ENCODE data around the gene ARHGAP4.
A peak's percentile ranks its signal among the peaks of the same experiment; 100 is the strongest.

ARHGAP4 gene

DNA sequence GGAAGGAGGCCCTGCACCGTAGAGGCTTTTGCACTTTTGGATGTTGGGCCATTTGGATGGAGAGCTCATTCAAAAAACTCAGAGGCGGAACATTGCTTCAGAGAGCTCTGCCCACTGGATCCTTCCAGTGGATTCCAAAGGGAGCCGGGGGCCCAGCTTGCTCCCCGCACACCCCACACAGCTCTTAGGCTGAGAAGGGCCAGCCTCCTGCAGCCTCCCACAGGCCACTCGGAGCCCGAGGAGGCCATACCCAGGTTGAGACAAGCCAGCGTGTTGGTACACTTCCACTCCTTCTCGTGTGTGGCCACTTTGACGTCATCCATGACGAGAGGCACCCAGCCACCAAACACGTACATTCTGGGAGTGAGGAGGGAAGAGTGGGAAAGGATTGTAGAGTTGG lies 35.2 kb upstream of the ARHGAP4 start:
- DNase-seq = no peak

GRCh38 chrX:153960786-153961185 lies 34.7 kb upstream of the ARHGAP4 start:
- no peak for DNase-seq

- no peak for DNase-seq
These were observed 34.0 kb upstream of the ARHGAP4 start for GRCh38 chrX:153960077-153960476.

- no peak for DNase-seq
These were observed 33.6 kb upstream of the ARHGAP4 start for GRCh38 chrX:153959649-153960048.

DNA sequence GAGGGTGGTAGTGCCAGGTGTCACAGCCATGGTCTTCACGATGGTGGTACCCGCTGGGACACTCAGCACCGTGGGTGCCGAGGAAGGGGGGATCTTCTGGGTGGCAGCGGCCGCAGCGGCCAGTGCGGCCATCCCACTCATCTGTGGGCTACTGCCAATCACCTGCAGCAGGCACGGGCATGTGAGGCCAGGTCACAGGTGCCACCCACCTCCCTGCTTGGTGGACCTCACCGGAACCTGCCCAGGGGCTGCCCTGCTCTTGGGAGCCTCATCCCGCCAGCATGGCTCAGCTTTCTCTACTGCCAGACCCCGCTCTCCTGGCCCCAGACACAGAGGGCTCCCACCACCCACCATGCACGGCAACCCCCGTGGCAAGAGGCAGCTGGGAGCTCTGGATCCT lies 32.5 kb upstream of the ARHGAP4 start:
- no peak for DNase-seq

DNA sequence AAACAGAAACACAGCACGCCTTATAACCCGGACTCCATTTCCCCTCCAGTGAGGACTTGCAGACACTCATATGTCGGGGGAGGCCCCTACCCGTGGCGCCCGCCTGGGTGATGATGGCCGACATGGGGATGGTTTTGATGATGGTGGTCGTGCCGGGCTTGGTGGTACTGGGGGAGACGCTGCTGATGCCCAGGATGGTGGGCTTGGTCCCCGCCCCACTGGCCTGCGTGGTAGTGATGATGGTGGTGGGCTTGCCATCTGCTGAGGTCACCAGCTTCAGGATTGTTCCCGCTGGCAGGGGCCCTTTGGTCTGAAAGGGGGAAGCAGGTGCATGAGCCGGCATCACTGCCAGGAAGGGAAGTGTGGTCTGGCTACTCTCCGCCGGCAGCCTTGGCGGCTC lies 31.2 kb upstream of the ARHGAP4 start:
- no peak for DNase-seq

DNA sequence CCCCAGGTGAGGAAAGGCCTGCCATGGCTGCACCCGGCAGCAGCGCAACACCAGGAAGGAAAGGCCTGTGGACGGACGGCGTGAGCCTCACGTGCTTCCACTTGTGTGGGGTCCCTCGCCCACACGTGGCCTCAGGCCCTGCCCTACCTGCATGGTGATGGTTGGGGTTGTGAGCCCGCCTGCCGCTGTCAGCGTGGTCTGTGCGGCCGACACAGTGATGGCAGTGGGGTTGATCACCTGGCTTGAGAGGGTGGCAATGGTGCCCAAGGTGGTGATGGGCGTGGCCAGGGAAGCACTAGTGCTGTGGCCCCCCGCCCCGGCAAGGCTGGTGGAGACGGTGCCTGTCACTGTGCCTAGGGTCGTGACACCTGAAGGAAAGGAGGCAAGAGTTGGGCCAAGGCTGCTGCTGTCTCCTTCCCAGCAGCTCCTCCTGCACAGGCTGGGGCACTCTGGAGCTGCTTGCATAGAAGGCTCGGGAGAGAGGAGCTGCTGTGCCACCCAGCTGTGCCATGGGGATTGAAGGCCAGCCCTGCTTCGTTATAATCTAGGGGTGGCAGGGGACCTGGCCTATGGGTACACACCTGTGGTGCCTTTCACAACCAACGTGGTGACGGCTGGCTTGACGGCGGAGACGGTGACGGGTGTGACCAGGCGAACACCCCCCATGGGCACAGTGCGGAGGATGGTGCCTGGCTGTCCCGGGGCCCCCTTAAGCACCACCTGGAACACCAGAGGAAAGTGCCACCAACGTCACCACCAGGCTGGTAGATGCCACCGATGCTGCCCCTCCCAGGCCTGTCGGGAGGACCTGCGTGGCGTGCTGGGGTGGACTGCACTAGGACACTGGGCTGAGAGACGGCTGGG lies 30.2 kb upstream of the ARHGAP4 start:
- no peak for DNase-seq

DNA sequence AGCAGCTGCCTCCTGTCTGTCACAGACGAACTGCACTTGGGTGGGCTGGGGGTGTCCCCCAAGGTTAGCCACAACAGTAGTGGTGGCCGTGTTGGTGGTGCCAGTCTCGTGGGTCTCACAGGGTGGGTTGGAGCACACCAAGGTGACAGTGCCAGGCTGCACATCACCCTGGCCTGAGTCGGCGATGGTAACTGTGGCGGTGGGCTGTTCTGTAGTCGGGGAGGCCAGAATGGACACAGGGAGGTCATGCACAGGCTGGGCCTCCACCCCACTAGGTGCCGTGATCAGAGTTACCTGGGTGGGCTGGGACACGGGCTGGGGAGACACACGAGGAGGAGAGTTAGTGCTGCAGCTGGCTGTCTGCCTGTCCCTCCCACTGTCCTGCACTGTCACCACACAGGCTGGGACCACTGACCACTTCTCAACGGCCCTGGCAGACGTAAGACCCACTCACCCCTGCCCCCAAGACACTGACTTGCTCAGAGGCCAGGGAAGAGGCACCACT lies 29.2 kb upstream of the ARHGAP4 start:
- no peak for DNase-seq

GRCh38 chrX:153954558-153955227 lies 28.6 kb upstream of the ARHGAP4 start:
- DNase-seq = no peak

GRCh38 chrX:153953892-153954557 lies 28.0 kb upstream of the ARHGAP4 start:
- no peak for DNase-seq

DNA sequence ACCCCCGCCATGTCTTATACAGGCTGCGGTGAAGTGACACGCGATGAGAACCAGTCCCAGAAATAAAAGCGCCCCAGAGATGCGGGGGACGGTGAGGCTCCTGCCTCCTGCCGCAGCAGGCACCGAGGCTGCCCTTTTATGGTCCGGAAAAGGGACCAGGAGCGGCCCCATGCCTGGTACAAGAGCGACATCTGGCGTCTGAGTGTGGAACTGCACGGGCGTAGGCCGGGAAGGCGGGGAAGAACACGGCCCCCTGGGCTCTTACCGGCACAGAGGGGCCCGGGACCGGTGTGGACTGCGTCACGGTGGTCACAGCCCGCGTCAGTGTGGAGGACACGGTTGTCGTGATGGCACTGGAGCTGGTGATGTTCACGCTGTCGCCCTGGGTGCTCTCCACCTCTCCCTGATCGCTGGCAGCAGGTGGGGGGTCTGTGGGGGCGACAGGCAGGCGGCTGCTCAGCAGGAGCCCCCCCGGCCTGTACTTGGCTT lies 27.3 kb upstream of the ARHGAP4 start:
- no peak for DNase-seq

- no peak for DNase-seq
These were observed 26.4 kb upstream of the ARHGAP4 start for GRCh38 chrX:153952373-153953026.

DNA sequence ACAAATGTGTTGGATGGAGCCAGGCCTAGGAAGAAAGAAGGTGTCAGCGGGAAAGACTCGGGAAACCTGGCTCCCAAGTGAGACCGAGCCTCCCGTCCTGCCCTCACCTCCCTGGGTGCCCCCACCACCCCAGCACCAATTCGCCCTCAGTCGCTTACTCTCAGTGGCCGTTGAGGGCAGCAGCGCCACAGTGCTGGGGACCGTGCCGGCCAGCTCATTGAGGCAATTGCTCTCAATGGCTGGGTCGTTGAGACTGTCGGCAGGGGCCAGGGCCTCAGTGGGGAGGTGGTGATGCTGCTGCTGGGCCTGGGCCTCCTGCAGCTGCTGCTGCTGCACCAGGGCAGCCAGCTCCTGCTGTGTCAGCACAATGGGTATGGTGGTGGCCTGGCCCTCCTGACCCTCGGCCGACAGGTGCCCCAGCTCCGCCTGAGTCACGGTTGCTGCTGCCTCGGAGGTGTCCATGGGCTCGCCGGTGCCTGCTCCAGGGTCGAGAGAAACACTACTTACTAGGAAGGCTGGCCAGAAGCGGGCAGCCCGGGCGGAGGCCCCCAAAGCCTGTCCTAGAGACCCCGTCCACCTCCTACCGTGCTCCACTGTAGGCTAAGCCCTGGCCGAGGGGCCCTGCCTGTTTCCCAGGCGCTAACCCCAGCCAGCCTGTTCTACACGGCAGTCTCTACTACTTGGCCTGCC lies 25.8 kb upstream of the ARHGAP4 start:
- no peak for DNase-seq

DNA sequence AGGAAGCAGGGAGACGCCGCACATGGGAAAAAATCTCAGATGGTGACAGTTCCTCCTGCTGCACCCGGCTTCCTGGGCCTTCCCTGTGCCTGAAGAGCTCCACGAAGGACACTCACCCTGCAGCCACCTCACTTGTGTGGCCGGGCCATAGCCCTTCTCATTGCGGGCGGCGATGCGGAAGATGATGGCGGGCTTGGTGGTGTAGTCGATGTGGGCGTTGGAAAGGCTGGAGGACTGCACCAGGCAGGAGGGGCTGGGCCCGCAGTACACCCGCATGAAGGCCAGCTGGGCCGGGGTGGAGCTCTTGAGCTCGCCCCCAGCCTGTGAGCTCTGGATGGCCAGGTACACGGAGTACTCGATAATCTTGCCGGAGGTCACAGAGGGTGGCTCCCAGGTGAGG lies 24.1 kb upstream of the ARHGAP4 start:
- no peak for DNase-seq

DNA sequence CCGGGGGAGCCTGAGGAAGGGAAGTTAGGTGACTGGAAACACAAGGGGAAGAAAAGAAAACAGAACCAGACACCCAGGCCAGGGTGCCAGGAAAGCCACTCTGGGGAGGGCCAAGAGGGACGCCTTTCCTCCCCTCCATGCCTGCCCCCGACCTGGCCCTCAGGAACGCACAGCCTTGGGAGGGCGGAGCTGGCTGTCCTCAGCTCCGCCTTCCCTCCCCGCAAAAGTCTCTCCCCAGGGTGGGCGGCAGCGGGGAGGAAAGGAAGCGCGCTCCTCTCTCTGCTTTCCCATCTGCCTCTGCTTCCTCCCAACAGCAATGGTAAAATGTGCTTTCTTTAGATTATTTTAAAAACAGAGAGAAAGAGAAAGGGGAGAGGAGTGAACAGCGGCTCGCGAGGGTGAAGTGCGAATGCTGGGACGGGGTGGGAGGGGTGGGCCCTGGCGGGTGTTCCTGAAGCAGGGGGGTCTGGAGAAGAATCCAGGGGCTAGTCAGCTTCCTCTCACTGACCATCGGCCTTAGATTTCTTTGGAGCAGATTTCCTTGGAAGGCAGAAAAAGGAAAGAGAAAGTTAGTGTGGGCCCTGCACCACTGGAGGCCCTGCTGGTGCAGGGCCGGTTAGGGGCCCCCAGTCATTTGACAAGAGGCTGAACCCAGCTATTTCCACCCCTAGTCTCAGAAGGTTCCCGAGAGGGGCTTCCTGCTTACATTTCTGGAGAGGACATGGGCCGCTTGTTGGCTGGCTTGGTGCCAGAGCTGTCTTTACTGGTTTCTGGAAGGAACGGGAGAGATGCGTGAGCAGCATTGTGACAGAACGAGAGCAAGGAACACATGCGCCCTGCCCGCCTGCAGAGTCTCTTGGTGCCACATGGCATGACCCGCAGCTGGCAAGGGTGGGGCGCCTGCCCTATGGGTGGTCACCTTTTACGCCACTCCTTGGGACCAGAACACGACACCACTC lies 23.1 kb upstream of the ARHGAP4 start:
- DNase-seq = no peak

- DNase-seq = no peak
These were observed 22.0 kb upstream of the ARHGAP4 start for GRCh38 chrX:153948002-153948466.

GRCh38 chrX:153947009-153947769 lies 21.1 kb upstream of the ARHGAP4 start:
- DNase-seq = peak; percentile 15 to 71

DNA sequence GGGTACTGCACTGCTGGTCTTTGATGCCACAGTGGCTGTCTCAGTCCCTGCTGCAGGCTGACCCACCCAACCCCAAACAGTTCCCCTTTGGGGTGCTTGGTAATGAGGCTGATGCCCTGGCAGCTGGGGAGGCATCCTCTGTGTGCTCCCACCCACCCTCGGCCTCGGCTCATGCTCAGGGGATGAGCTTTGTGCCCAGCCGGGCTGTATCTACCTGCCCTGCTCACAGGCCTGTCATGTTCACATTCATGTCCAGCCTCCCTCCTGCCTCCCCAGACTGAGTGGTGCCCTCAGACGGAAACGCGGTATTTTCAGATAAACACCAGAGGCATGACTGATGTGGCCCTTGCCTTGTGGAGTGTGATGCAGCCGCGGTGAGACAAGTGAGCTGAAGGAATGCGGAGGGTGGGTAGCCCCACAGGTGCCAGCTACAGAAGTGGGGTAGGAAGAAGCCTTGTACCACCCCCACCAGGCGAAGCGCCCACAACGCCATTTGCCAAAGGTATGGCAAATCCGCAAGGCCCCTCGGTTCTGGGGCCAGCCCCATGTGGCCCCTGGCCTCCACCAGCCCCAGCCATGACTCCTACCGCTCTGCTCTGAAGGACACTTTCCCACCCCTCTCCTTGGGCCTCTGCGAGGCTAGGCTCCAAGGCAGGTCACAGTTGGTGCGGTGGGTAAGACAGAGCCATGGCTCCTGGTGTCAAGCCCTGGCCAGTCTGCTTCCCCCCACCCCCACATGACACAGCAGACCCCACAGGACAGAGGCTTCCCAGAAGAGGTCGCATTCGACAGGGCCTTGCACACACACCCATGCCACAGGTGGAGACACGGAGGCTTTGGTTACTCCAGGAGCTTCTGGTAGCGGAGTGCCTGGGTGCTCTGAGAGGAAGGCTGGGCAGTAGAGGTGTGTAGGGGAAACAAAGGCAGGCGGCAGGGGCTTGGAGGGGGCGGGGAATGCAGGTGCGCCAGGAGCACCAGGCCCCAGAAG lies 20.2 kb upstream of the ARHGAP4 start:
- DNase-seq = no peak

DNA sequence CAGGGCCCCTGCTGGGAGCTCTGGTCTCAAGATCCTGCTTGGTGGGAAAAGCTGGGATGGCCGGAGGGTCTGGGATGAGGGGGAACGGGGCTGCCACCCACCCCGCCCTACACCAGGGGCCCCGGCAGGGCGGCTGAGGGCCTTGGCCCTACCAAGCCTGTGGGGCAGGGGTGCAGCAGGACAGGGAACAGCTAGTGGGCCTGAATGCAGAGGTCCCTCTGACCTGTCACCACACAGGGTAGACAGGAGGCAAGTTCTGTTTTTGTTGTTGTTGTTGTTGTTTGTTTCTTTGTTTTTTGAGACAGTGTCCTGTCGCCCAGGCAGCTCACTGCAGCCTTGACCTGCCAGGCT lies 18.7 kb upstream of the ARHGAP4 start:
- no peak for DNase-seq
